ENCODE results near the gene BGLAP.
A peak's percentile ranks its signal among the peaks of the same experiment; 100 is the strongest.
"Not testable (repeated sequence)": the region's sequence is repeated elsewhere in the genome, so short reads cannot be mapped to it uniquely, and the experiment has no call there.

The BGLAP gene

GRCh38 chr1:156241926-156242325, at the start of gene BGLAP:
TSS of gene BGLAP (plus strand) at chr1:156242184. CDS start at chr1:156242232, 48 bp downstream.
- no peak for DNase-seq

GRCh38 chr1:156193208-156193487, 48.8 kb upstream of the BGLAP start:
- no peak for DNase-seq

GRCh38 chr1:156193488-156194299, 48.3 kb upstream of the BGLAP start, which contains the start of gene SLC25A44:
TSS of gene SLC25A44 (plus strand) at chr1:156194104. CDS start at chr1:156199848, 5,744 bp downstream.
- peak; percentile 99 for DNase-seq

GRCh38 chr1:156194300-156194652, 47.7 kb upstream of the BGLAP start:
- no peak for DNase-seq

GRCh38 chr1:156195853-156196252, 46.1 kb upstream of the BGLAP start:
- no peak for DNase-seq

- DNase-seq: no peak
These were observed 45.5 kb upstream of the BGLAP start for GRCh38 chr1:156196445-156196844.

- DNase-seq: no peak
These were observed 43.1 kb upstream of the BGLAP start for GRCh38 chr1:156198831-156199349.

- no peak for DNase-seq
These were observed 41.9 kb upstream of the BGLAP start for GRCh38 chr1:156200044-156200443.

GRCh38 chr1:156203331-156203730, 38.7 kb upstream of the BGLAP start:
- DNase-seq: no peak

- no peak for DNase-seq
These were observed 37.3 kb upstream of the BGLAP start for GRCh38 chr1:156204686-156205085.

GRCh38 chr1:156211243-156211642, 30.7 kb upstream of the BGLAP start:
- DNase-seq: no peak

GRCh38 chr1:156212130-156212529, 29.9 kb upstream of the BGLAP start:
- no peak for DNase-seq

- peak; percentile 95 for DNase-seq
These were observed 28.9 kb upstream of the BGLAP start, which contains the start of gene PMF1 for GRCh38 chr1:156212833-156213643. TSS of gene PMF1 (plus strand) at chr1:156213007. CDS start at chr1:156213016, 9 bp downstream.

GRCh38 chr1:156213644-156213966, 28.4 kb upstream of the BGLAP start:
- no peak for DNase-seq

GRCh38 chr1:156214024-156214748, 27.8 kb upstream of the BGLAP start:
- DNase-seq: no peak

- DNase-seq: not testable (repeated sequence)
These were observed 25.5 kb upstream of the BGLAP start for GRCh38 chr1:156216361-156217086.

GRCh38 chr1:156217871-156218270, 24.1 kb upstream of the BGLAP start:
- DNase-seq: peak in 1 of 2 donors; percentile 70

- no peak for DNase-seq
These were observed 21.8 kb upstream of the BGLAP start for GRCh38 chr1:156220226-156220625.

- no peak for DNase-seq
These were observed 19.8 kb upstream of the BGLAP start for GRCh38 chr1:156221986-156222692.

GRCh38 chr1:156225677-156226014, 16.3 kb upstream of the BGLAP start:
- DNase-seq: no peak

GRCh38 chr1:156226116-156226538, 15.9 kb upstream of the BGLAP start:
- no peak for DNase-seq

- no peak for DNase-seq
These were observed 15.2 kb upstream of the BGLAP start for GRCh38 chr1:156226782-156227181.

Data from CD4-positive, alpha-beta T cell treated with Interleukin-4 for 1 hour (primary cell).